AG04449 (cell line): ENCODE data around the gene GOLGA6A.
A peak's percentile ranks its signal among the peaks of the same experiment; 100 is the strongest.
"Not testable (repeated sequence)": the region's sequence is repeated elsewhere in the genome, so short reads cannot be mapped to it uniquely, and the experiment has no call there.

Experiments
- CTCF ChIA-PET: fragments of 350-600 bp; formaldehyde crosslinking; extraction: SDS; loops from one replicate; lab custom pipeline; 2021; ENCODE audit warnings: antibody characterized with exemption; lab: Yijun Ruan, JAX
- POLR2A ChIA-PET: fragments of 400-600, 350-600 bp; formaldehyde crosslinking; extraction: SDS; loops from one replicate; lab custom pipeline; 2020; ENCODE audit warnings: antibody characterized with exemption, inconsistent platforms; lab: Yijun Ruan, JAX
- DNase-seq: peaks from one replicate; pipeline ENCODE4 v3.0.0-alpha.2; 2010; ENCODE audit warnings: low read depth, low spot score
- H3K4me3 ChIP-seq: 2 replicates; pipeline ENCODE4 v1.5.1; 2011; ENCODE audit warnings: low read depth, mild to moderate bottlenecking, control low read depth, low read length
- TF ChIP-seq, protein P1 (sequence below): IDR thresholded peaks from one replicate; pipeline ENCODE4 v1.5.1; 2011; ENCODE audit warnings: mild to moderate bottlenecking, moderate library complexity, low read length, control low read depth, inconsistent platforms; ENCODE audit not compliant: insufficient read depth; ENCODE audit errors: missing control alignments

Gene GOLGA6A

DNA sequence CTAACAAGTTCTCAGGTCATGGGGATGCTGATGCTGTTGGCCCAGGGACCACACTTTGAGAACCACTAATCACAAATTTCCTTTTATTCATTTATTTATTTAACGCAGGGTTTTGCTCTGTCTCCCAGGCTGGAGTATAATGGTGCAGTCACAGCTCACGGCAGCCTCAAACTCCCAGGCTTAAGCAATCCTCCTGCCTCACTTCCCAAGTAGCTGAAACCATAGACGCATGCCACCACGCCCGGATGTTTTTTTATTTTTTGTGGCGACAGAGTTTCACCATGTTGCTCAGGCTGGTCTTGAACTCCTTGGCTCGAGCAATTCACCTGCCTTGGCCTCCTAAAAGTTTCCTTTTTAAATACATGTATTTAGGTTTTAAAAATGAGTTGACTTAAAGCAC is 27.4 kb upstream of the GOLGA6A start:
- ChIA-PET POLR2A (no interaction called here), CTCF (interaction anchor here (0.9 to 1.6 kb wide), 3 partner anchors 19 to 210 kb away, joined by 3 to 4 read pairs (median 3); no protein-coding TSS in a partner anchor)
- H3K4me3 ChIP-seq: no peak overlapping the region
- no peak for DNase-seq
- TF ChIP-seq, protein P1, sequence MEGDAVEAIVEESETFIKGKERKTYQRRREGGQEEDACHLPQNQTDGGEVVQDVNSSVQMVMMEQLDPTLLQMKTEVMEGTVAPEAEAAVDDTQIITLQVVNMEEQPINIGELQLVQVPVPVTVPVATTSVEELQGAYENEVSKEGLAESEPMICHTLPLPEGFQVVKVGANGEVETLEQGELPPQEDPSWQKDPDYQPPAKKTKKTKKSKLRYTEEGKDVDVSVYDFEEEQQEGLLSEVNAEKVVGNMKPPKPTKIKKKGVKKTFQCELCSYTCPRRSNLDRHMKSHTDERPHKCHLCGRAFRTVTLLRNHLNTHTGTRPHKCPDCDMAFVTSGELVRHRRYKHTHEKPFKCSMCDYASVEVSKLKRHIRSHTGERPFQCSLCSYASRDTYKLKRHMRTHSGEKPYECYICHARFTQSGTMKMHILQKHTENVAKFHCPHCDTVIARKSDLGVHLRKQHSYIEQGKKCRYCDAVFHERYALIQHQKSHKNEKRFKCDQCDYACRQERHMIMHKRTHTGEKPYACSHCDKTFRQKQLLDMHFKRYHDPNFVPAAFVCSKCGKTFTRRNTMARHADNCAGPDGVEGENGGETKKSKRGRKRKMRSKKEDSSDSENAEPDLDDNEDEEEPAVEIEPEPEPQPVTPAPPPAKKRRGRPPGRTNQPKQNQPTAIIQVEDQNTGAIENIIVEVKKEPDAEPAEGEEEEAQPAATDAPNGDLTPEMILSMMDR: no peak

- CTCF ChIA-PET, DNase-seq, POLR2A ChIA-PET, H3K4me3 ChIP-seq: not testable (repeated sequence)
Measured at GRCh38 chr15:74108611-74109010, 26.3 kb upstream of the GOLGA6A start.

DNA sequence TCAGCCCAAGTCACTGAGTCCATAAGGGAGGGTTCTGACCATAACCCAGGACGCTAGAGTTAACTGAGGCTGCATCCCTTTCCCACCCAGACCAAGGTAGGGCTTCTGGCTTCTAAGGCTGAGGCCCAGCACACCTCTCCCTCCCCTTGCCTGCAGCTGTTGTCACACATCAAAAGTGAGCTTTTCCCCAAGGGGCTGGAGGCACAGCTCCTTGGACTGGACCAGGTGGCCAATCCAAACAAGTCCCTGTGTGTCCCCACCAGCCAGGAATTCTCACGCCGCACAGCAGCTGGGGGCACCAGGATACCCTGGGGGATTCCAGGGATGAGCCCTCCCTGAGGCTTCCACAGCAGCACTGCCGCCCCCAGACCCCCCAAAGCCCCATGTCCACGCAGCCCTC is 25.8 kb upstream of the GOLGA6A start:
- CTCF ChIA-PET: no interaction called here
- POLR2A ChIA-PET: no interaction called here

DNA sequence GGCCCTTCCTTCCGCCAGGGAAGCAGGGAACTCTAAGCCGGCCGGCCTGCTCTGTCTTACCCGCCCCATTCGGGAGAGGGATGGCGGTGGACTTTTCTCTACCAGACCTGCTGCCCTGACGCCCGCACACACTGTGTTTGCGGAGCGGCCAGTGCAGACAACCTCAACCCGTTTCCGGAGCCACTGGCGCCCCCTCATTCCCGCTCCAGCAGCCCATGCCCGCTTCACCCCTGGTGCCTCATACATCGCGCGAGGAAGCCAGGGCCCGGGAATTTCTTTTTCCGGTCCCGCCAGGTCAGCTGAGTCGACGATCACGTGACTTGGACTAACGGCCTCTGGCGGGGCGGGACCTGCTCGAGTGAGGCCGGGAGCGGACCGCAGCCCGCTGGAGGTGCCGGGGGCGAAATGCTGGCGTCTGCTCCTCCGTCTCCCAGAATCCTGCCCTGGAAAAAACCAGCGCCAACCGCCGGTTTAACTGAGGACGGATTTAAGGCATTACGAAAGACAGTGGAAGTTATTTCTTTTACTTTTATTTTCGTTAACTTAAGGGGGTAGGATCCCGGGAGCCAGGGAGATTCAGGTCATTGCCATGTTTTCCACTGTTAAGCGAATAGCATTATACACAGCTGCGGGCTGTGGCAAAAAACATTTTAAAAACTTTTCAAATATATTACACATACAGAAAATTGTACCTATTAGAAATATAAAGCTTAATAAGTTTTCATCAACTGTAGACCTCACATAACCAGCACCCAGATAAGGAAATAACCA is 17.8 kb upstream of the GOLGA6A start:
- CTCF ChIA-PET, POLR2A ChIA-PET: not testable (repeated sequence)
- DNase-seq: peak; percentile 31
- H3K4me3 ChIP-seq: peak overlapping the region; percentile 46

More for the DNA sequence above, 25.8 kb upstream of the GOLGA6A start:
- no peak for DNase-seq
- TF ChIP-seq, protein P1: no peak
- H3K4me3 ChIP-seq: no peak overlapping the region

DNA sequence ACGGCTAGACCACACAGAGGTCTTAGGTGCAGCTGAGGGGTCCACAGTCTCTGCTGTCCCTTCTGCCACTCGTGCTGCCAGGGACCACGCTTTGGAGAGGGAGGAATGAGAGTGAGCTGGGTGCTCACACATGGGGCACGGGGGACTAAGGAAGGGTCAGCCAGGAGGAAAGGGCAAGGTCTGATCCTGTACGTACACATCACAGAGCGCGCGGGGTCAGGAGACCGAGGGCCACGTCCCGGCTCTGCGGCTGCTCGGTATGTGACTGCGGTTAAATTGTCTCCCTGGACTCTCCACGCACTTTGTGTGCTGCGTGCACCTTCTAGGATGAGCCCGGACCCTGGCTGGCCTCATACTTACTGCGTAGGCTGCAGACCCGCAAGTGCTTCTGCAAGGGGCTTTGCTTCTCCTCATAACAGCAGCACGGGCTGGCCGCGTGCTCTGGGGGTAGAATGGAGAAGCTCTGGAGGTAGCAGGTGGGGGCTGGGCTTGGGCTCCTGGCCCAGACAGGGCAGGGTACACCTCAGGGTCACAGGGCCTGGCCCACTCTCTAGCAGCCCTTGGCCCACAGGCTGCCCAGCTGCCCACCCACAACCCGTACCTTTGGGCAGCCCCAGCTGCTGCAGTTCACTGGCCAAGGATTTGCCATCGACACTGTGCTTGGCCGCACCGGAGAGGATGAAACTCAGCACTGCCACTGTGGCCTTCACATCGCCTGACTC is 14.6 kb upstream of the GOLGA6A start:
- CTCF ChIA-PET, DNase-seq, POLR2A ChIA-PET, H3K4me3 ChIP-seq: not testable (repeated sequence)

- POLR2A ChIA-PET, CTCF ChIA-PET, H3K4me3 ChIP-seq: not testable (repeated sequence)
Measured at GRCh38 chr15:74095610-74096009, 13.3 kb upstream of the GOLGA6A start.

DNA sequence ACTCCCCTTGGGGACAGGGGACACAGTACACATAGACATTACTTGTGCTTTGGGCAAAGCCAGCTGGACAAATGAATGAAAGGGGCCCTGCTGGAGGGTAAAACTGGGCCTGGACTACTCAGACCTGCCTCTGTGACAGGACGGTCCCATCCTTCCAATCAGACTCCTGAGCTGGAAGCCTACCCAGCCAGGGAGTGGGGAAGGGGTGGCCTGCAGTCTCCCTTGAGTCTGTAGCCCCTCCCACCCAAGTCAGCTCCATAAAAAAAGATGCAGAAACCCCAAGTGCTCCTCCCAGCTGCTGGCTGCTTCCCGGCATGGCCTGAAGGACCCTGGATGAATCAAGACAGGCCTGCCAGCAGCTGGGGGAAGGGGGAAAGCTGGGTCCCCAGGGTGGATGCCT is 12.2 kb upstream of the GOLGA6A start:
- DNase-seq, H3K4me3 ChIP-seq, POLR2A ChIA-PET, CTCF ChIA-PET: not testable (repeated sequence)

More at GRCh38 chr15:74095610-74096009, 13.3 kb upstream of the GOLGA6A start:
- not testable (repeated sequence) for DNase-seq

GRCh38 chr15:74075781-74076180 is 6.6 kb downstream of the GOLGA6A start:
- CTCF ChIA-PET, POLR2A ChIA-PET: not testable (repeated sequence)

DNA sequence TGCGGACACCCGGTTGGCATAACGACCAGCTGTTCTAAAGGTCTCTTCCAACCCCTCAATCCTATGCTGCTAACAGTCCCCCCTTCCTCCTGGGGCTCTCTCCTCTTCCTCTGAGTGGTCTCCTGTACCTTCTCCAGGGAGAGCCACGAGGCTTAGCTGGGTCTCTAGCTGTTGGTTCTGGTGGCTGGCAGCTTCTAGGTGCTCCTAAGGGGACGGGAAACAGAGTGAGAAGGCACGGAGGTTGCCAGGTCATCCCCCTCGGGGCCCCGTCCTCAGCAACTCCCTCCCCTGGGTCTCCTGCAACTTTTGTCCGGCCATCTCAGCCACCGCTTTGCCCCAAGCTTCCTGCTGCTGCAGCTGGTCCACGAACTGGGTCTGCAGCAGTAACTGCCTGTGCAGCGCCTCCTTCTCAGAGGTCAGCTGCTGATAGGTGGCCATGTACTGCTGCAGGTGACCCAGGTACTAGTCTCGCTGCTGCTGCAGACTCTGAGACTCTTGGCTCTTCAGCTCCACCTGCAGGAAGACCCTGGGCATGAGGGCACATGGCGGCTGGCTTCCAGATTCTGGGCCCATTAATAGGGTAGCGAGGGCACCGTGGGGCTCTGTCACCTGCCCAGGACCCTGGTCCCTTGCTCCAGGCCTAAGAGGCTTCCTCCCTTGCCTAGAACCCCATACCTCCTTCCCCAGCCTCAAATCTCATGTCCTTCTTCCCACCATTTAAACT is 9.6 kb downstream of the GOLGA6A start:
- H3K4me3 ChIP-seq, DNase-seq, POLR2A ChIA-PET, CTCF ChIA-PET: not testable (repeated sequence)

More at GRCh38 chr15:74075781-74076180, 6.6 kb downstream of the GOLGA6A start:
- DNase-seq, H3K4me3 ChIP-seq: not testable (repeated sequence)

- POLR2A ChIA-PET: not testable (repeated sequence)
Measured at GRCh38 chr15:74072132-74072531, 10.2 kb downstream of the GOLGA6A start.

GRCh38 chr15:74071645-74072044 is 10.7 kb downstream of the GOLGA6A start:
- H3K4me3 ChIP-seq, CTCF ChIA-PET, POLR2A ChIA-PET, DNase-seq: not testable (repeated sequence)

More at GRCh38 chr15:74072132-74072531, 10.2 kb downstream of the GOLGA6A start:
- DNase-seq, CTCF ChIA-PET, H3K4me3 ChIP-seq: not testable (repeated sequence)

GRCh38 chr15:74065684-74066411 is 16.5 kb downstream of the GOLGA6A start:
- H3K4me3 ChIP-seq, DNase-seq, POLR2A ChIA-PET: not testable (repeated sequence)
- CTCF ChIA-PET: interaction anchor here (1.2 to 1.7 kb wide), 2 partner anchors 10 to 19 kb away, joined by 4 to 5 read pairs; no protein-coding TSS in a partner anchor

DNA sequence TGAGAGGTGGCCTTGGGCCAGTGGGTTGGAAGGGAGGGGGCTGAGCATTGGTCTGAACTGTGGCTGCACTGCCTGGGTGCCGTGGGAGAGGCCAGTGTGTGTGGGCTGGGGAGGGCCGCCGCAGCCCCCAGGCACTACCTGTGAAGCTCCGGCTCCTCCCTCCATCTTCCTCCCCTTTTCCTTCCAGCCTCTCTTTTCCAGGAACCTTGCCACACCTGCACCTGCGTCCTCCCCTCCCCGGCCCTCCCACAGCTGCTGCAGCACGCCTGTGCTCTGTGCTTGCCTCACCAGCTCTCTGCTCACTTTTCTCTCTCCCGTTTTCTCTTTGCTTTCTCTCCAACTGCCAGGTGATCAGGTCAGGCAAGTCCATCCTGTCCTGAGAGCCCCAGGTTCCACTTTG is 17.5 kb downstream of the GOLGA6A start:
- not testable (repeated sequence) for H3K4me3 ChIP-seq
- CTCF ChIA-PET: interaction anchor here (0.6 to 1.7 kb wide), 6 partner anchors 9 to 257 kb away, joined by 3 to 6 read pairs (median 4); no protein-coding TSS in a partner anchor

More for the DNA sequence above, 17.5 kb downstream of the GOLGA6A start:
- POLR2A ChIA-PET, DNase-seq: not testable (repeated sequence)
